OCI-LY3 (cell line): ENCODE data around the gene VCP.

Source experiments
- CTCF ChIP-seq: fragments of 200-600, 300-600 bp; sonication (generic); IDR thresholded peaks from 2 replicates; pipeline ENCODE4 v1.5.1; 2014; ENCODE audit warnings: antibody characterized with exemption, low read length, low read depth
- EZH2phosphoT487 ChIP-seq: fragments of 200-600 bp; shearing (Covaris generic); IDR thresholded peaks from 2 replicates; pipeline ENCODE4 v1.6.1; 2018; ENCODE audit warnings: antibody characterized with exemption, mixed run types, low read depth

DNA sequence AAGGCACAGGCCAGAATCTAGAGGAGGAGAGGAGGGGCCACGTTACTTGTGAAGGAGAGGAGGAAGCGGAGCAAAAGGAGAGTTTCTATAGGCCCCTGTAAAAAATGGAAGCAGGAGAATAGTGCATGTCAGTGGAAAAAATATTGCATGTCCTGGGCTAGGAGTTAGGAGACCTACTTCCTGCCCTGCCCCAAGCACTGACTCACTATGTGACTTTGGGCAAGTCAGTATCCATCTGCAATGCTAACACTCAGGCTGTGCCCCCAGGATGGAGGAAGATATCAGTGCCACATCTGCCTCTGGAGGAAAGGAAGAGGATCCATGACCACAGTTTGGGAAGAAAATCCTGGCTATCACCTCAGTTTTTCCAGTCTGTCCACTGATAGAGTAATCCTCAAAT lies 17.0 kb upstream of the VCP start:
- no peak for TF ChIP-seq CTCF
- no peak for TF ChIP-seq EZH2phosphoT487
